Pancreas (tissue), 10 donors: ENCODE measurements around the gene RPL10A. TPM values are rescaled to one million over a fixed set of nuclear protein-coding genes. Genes with fewer than 3 reads are reported as not detected.
"Not testable (repeated sequence)": the region's sequence is repeated elsewhere in the genome, so short reads cannot be mapped to it uniquely, and the experiment has no call there.

Experiments
- ATAC-seq, 4 donors: fragments of 200-7000 bp; cut with Tn5 transposase; one replicate each; pipeline versions ENCODE4 v1.8.0 to v1.9.1; 2020; ENCODE audit warnings: mild to moderate bottlenecking in 4 of 4, moderate library complexity in 4 of 4
- DNase-seq, 6 donors: peaks; one replicate each; pipeline ENCODE4 v3.0.0-alpha.2; 2020
- FAIRE-seq: peaks from 2 replicates; lab custom pipeline; 2012; peaks lifted over from hg19 to GRCh38; lab: Jason Lieb, UNC
- H3K27ac ChIP-seq, 4 donors: fragments of 200-600 bp; sonication (generic); 1 replicate in 3 of 4; 2 replicates in 1 of 4; pipeline versions ENCODE4 v1.5.0 to v1.8.0; 2020
- H3K27me3 ChIP-seq, 4 donors: fragments of 200-600 bp; one replicate each; pipeline ENCODE4 v1.8.0; 2021
- H3K36me3 ChIP-seq, 3 donors: fragments of 200-600 bp; sonication (generic) in 1 of 3; one replicate each; pipeline versions ENCODE4 v1.5.0 to v1.8.0; 2020 to 2021
- H3K4me1 ChIP-seq, 3 donors: fragments of 200-600 bp; one replicate each; pipeline ENCODE4 v1.8.0; 2021
- H3K4me3 ChIP-seq, 4 donors: fragments of 200-600 bp; sonication (generic) in 2 of 4; one replicate each; pipeline versions ENCODE4 v1.5.0 to v1.8.0; 2020 to 2021
- H3K9me3 ChIP-seq, 4 donors: fragments of 200-600 bp; one replicate each; pipeline ENCODE4 v1.8.0; 2021
- CTCF ChIP-seq, 4 donors: fragments of 200-600 bp; sonication (generic) in 3 of 4; IDR thresholded peaks; one replicate each; pipeline versions ENCODE4 v1.5.0 to v1.8.0; 2021; ENCODE audit warnings: antibody characterized with exemption in 4 of 4
- WGBS, 2 donors: extraction: QIAGEN DNeasy Blood & Tissue Kit; methylation state at CpG; one replicate each; pipeline ENCODE4 v1.1.7; 2013; 5-methylcytosine and 5-hydroxymethylcytosine counted together
- intact Hi-C, 3 donors: fragments of 100-400 bp; cut with DNase I; formaldehyde crosslinking; loops; one replicate each; pipeline versions ENCODE4 v1.11.1 to v1.14.2; 2022
- microRNA-seq, 2 donors: library from miRNA; unstranded; fragments of <30 nt; microRNA quantifications; one replicate each; pipeline versions ENCODE4 to v1.1.0, GENCODE V29; 2019 to 2020
- polyA plus RNA-seq, 2 donors: library from polyadenylated mRNA; stranded (reverse); fragments of 200-250 nt; gene quantifications; one replicate each; pipeline ENCODE4 v1.2.3, GENCODE V29; 2013
- total RNA-seq, 6 donors: library from RNA; stranded (reverse); fragmentation: NEBNext Ultra II Directional in 4 of 6; extraction: Animal tissue kit (Norgen Biotek cat#: 25700) in 4 of 6; gene quantifications; one replicate each; pipeline versions ENCODE4 v1.2.1 to v1.2.4, GENCODE V29; 2021 to 2023
- donor health status: healthy with polysubstance abuse.
- donor health status: DM: no; HTN: no; CAD: no; lungs with moderate emphysema.
- donor health status: DM: no; HTN: no; CAD: no.
- donor health status: control.
- donor health status: control.
- donor health status: Bipolar disorder and iron deficiency.
- donor health status: DM: yes; HTN: yes; CAD: no.
- donor health status: DM: no; HTN: no; CAD: no.
- donor health status: DM: no; HTN: no; CAD: no.
- donor health status: DM: yes; HTN: yes; CAD: no.

RPL10A gene
- total and polyA plus RNA-seq, 8 donors: 429 to 1,265 (median 898) TPM

- no peak overlapping the region for H3K27ac ChIP-seq
- intact Hi-C loops: no loop called here
- no peak for ATAC-seq
- no peak for TF ChIP-seq CTCF (IDR thresholded peaks at IDR 0.05)
- no peaks in the 10 kb centered on the region for H3K4me1 ChIP-seq
- no peak for DNase-seq
- H3K9me3 ChIP-seq: no peaks in the 10 kb centered on the region
- H3K27me3 ChIP-seq: no peaks in the 10 kb centered on the region
- WGBS, 2 donors: 66 to 75% methylated on average over 6 of the region's 6 CpGs
- H3K36me3 ChIP-seq: no peaks in the 10 kb centered on the region
- FAIRE-seq: no peak
- no peak overlapping the region for H3K4me3 ChIP-seq
These were observed 48.5 kb downstream of the RPL10A start for GRCh38 chr6:35516712-35517111.

- H3K9me3 ChIP-seq, intact Hi-C loops, H3K27me3 ChIP-seq, H3K36me3 ChIP-seq, H3K4me3 ChIP-seq, FAIRE-seq, H3K4me1 ChIP-seq, DNase-seq, H3K27ac ChIP-seq, ATAC-seq: not testable (repeated sequence)
- 85 to 89% methylated on average over 7 of the region's 7 CpGs for WGBS, 2 donors
These were observed 49.8 kb downstream of the RPL10A start for GRCh38 chr6:35517978-35518377.

GRCh38 chr6:35518566-35519312 is 50.5 kb downstream of the RPL10A start:
- 92 to 96% methylated on average over 6 of the region's 6 CpGs for WGBS, 2 donors
- no peak for DNase-seq
- H3K9me3 ChIP-seq: no peaks in the 10 kb centered on the region

GRCh38 chr6:35519313-35520015 is 51.3 kb downstream of the RPL10A start:
- Histone ChIP-seq H3K9me3 (no peaks in the 10 kb centered on the region), H3K27ac (no peak overlapping the region), H3K36me3 (no peaks in the 10 kb centered on the region), H3K27me3 (no peaks in the 10 kb centered on the region), H3K4me3 (no peak overlapping the region), H3K4me1 (no peaks in the 10 kb centered on the region)
- ATAC-seq (no peak), DNase-seq (no peak), FAIRE-seq (no peak)
- intact Hi-C loops: loop anchor here in 2 of 3 donors (5.0 kb wide), 1 partner anchor 218 kb away; the partner anchor contains the start of gene ARMC12 (in 2 of the 2)
- TF ChIP-seq CTCF (IDR thresholded peaks at IDR 0.05): no peak
- 80 to 85% methylated on average over 9 of the region's 9 CpGs for WGBS, 2 donors

More at GRCh38 chr6:35518566-35519312, 50.5 kb downstream of the RPL10A start:
- H3K27ac ChIP-seq: no peak overlapping the region
- H3K27me3 ChIP-seq: no peaks in the 10 kb centered on the region
- H3K36me3 ChIP-seq: no peaks in the 10 kb centered on the region
- no peak for TF ChIP-seq CTCF (IDR thresholded peaks at IDR 0.05)
- no peak overlapping the region for H3K4me3 ChIP-seq
- FAIRE-seq (no peak), ATAC-seq (no peak)
- H3K4me1 ChIP-seq: no peaks in the 10 kb centered on the region
- intact Hi-C loops: no loop called here

Small RNA genes lying within 50 kb of the gene (microRNA-seq; reads per million reads assigned to microRNA genes)
- gene MIR7111: 0 to 0.29 reads per million in 2 donors

Other genes with a start within 250 kb of the RPL10A start
- 10 to 100 TPM; 14.9 to 25.0 (median 16.3) TPM for gene ZNF76, start 208.7 kb upstream of the RPL10A start, total RNA-seq
- gene ZNF76, start 208.7 kb upstream of the RPL10A start, polyA plus RNA-seq: 10 to 100 TPM; 48.2 to 51.1 TPM
- gene DEF6, start 170.6 kb upstream of the RPL10A start, total RNA-seq: 10 to 100 TPM in 5 of 6 donors, 1 to 10 TPM in 1; 9.4 to 14.0 (median 12.8) TPM
- gene DEF6, start 170.6 kb upstream of the RPL10A start, polyA plus RNA-seq: 10 to 100 TPM; 37.9 to 40.6 TPM
- gene PPARD, start 125.8 kb upstream of the RPL10A start, total RNA-seq: 10 to 100 TPM in 2 of 6 donors, 1 to 10 TPM in 4; 4.4 to 12.3 (median 6.0) TPM
- gene PPARD, start 125.8 kb upstream of the RPL10A start, polyA plus RNA-seq: 10 to 100 TPM; 10.3 to 14.1 TPM
- 1 to 10 TPM; 2.0 to 4.0 (median 2.7) TPM for gene FANCE, start 16.1 kb upstream of the RPL10A start, total RNA-seq
- 1 to 10 TPM; 1.7 to 2.1 TPM for gene FANCE, start 16.1 kb upstream of the RPL10A start, polyA plus RNA-seq
- 10 to 100 TPM in 1 of 6 donors, 1 to 10 TPM in 5; 3.0 to 10.0 (median 4.1) TPM for gene TEAD3, start 28.7 kb downstream of the RPL10A start, total RNA-seq
- gene TEAD3, start 28.7 kb downstream of the RPL10A start, polyA plus RNA-seq: 1 to 10 TPM; 8.5 to 9.7 TPM
- gene TULP1, start 44.5 kb downstream of the RPL10A start, total RNA-seq: not detected
- under 1 TPM in 1 of 2 donors, not detected in 1; 0.28 TPM for gene TULP1, start 44.5 kb downstream of the RPL10A start, polyA plus RNA-seq
- gene FKBP5, start 220.5 kb downstream of the RPL10A start, total RNA-seq: 10 to 100 TPM; 13.0 to 78.4 (median 61.3) TPM
- 10 to 100 TPM; 31.8 to 44.1 TPM for gene FKBP5, start 220.5 kb downstream of the RPL10A start, polyA plus RNA-seq